ENCODE results near the gene SIX1. TPM values are rescaled to one million over a fixed set of nuclear protein-coding genes. Genes with fewer than 3 reads are reported as not detected.
A peak's percentile ranks its signal among the peaks of the same experiment; 100 is the strongest.

SIX1 gene
- total RNA-seq, 1 donor from 2014 or later: 0.20 TPM

- Mint-ChIP-seq H3K27ac (ENCODE audit: unreplicated experiment) (no peak overlapping the region), H3K27me3 (ENCODE audit: low read depth, unreplicated experiment) (peaks cover 84% of the 10 kb centered on the region), H3K36me3 (ENCODE audit: low read depth, unreplicated experiment) (no peaks in the 10 kb centered on the region), H3K4me1 (ENCODE audit: low read depth, unreplicated experiment) (no peaks in the 10 kb centered on the region), H3K9me3 (ENCODE audit: unreplicated experiment) (peaks cover 10% of the 10 kb centered on the region), H3K4me3 (ENCODE audit: unreplicated experiment) (no peak overlapping the region)
- peaks cover 40% of the 10 kb centered on the region for H3K79me2 ChIP-seq (ENCODE audit: insufficient read depth, low read length)
- H3K27ac ChIP-seq (ENCODE audit: low read depth, low read length): no peak overlapping the region
- no peak for DNase-seq (ENCODE audit: low read depth)
- H3K4me1 ChIP-seq (ENCODE audit: insufficient read depth, low read length): peaks cover 4% of the 10 kb centered on the region
- H3K27me3 ChIP-seq (ENCODE audit: insufficient read depth, low read length): peaks cover 78% of the 10 kb centered on the region
- H4K20me1 ChIP-seq (ENCODE audit: insufficient read depth, low read length): peaks cover 16% of the 10 kb centered on the region
- H3K4me3 ChIP-seq (ENCODE audit: insufficient read depth, low read depth, low read length): peak overlapping the region; percentile 69
- peak overlapping the region; percentile 32 for H3K4me2 ChIP-seq (ENCODE audit: low read length)
- H2AFZ ChIP-seq (ENCODE audit: low read depth, low read length): no peak overlapping the region
- no peak overlapping the region for H3K9ac ChIP-seq (ENCODE audit: low read length)
- H3K9me3 ChIP-seq (ENCODE audit: insufficient read depth, low read depth, low read length): no peaks in the 10 kb centered on the region
- no peak for TF ChIP-seq CTCF (IDR thresholded peaks at IDR 0.05; ENCODE audit: insufficient read depth, low read depth, low read length)
- TF ChIP-seq EZH2 (IDR thresholded peaks at IDR 0.05; ENCODE audit: insufficient read depth, low read length): no peak
- FAIRE-seq: no peak
- no peaks in the 10 kb centered on the region for H3K36me3 ChIP-seq (ENCODE audit: insufficient read depth, low read length)
Measured at GRCh38 chr14:60645126-60645741, 4.0 kb downstream of the SIX1 start.

- peaks cover 84% of the 10 kb centered on the region for H3K27me3 Mint-ChIP-seq (ENCODE audit: low read depth, unreplicated experiment)
- TF ChIP-seq EZH2 (IDR thresholded peaks at IDR 0.05; ENCODE audit: insufficient read depth, low read length) (no peak), CTCF (IDR thresholded peaks at IDR 0.05; ENCODE audit: insufficient read depth, low read depth, low read length) (no peak)
- peaks cover 40% of the 10 kb centered on the region for H3K79me2 ChIP-seq (ENCODE audit: insufficient read depth, low read length)
- no peak overlapping the region for H3K4me3 Mint-ChIP-seq (ENCODE audit: unreplicated experiment)
- H3K9me3 ChIP-seq (ENCODE audit: insufficient read depth, low read depth, low read length): no peaks in the 10 kb centered on the region
- peaks cover 10% of the 10 kb centered on the region for H3K9me3 Mint-ChIP-seq (ENCODE audit: unreplicated experiment)
- no peaks in the 10 kb centered on the region for H3K36me3 ChIP-seq (ENCODE audit: insufficient read depth, low read length)
- H3K4me1 Mint-ChIP-seq (ENCODE audit: low read depth, unreplicated experiment): no peaks in the 10 kb centered on the region
- no peaks in the 10 kb centered on the region for H3K36me3 Mint-ChIP-seq (ENCODE audit: low read depth, unreplicated experiment)
- FAIRE-seq: no peak
- H3K27ac ChIP-seq (ENCODE audit: low read depth, low read length): no peak overlapping the region
- no peaks in the 10 kb centered on the region for H3K4me1 ChIP-seq (ENCODE audit: insufficient read depth, low read length)
- H3K9ac ChIP-seq (ENCODE audit: low read length): no peak overlapping the region
- H3K27ac Mint-ChIP-seq (ENCODE audit: unreplicated experiment): no peak overlapping the region
- no peak for DNase-seq (ENCODE audit: low read depth)
- H2AFZ ChIP-seq (ENCODE audit: low read depth, low read length): no peak overlapping the region
- H3K4me2 ChIP-seq (ENCODE audit: low read length): peak overlapping the region; percentile 10
- no peak overlapping the region for H3K4me3 ChIP-seq (ENCODE audit: insufficient read depth, low read depth, low read length)
- peaks cover 16% of the 10 kb centered on the region for H4K20me1 ChIP-seq (ENCODE audit: insufficient read depth, low read length)
- H3K27me3 ChIP-seq (ENCODE audit: insufficient read depth, low read length): peaks cover 73% of the 10 kb centered on the region
Measured at GRCh38 chr14:60644666-60645065, 4.6 kb downstream of the SIX1 start.

All from astrocyte (in vitro differentiated cells and primary cell).